Prostate gland (tissue), 2 donors: Measurements from ENCODE around the gene IBSP.

ENCODE experiments used
- CTCF ChIP-seq, 4 experiments: fragments of 200-600 bp in 2 of 4; fragments of 450-650 bp in 2 of 4; sonication (generic) in 2 of 4; IDR thresholded peaks; 1 replicate in 3 of 4; 2 replicates in 1 of 4; pipeline ENCODE4 v1.5.1; 2016 to 2019; ENCODE audit warnings: antibody characterized with exemption in 4 of 4, mild to moderate bottlenecking in 2 of 4, moderate library complexity in 2 of 4
- POLR2AphosphoS5 ChIP-seq: sonication (generic); formaldehyde crosslinking; IDR thresholded peaks from one replicate; pipeline ENCODE4 v1.6.1; 2017; ENCODE audit warnings: antibody characterized with exemption

- TF ChIP-seq POLR2AphosphoS5 (no peak), CTCF (IDR thresholded peaks at IDR 0.05) (no peak)
These were observed 24.4 kb downstream of the IBSP start for GRCh38 chr4:87823724-87824123.
